ENCODE data around the gene RTCB. TPM values are rescaled to one million over a fixed set of nuclear protein-coding genes. Genes with fewer than 3 reads are reported as not detected.

RTCB gene
- polyA plus RNA-seq, 4 donors = 75.7 to 206 (median 123) TPM

DNA sequence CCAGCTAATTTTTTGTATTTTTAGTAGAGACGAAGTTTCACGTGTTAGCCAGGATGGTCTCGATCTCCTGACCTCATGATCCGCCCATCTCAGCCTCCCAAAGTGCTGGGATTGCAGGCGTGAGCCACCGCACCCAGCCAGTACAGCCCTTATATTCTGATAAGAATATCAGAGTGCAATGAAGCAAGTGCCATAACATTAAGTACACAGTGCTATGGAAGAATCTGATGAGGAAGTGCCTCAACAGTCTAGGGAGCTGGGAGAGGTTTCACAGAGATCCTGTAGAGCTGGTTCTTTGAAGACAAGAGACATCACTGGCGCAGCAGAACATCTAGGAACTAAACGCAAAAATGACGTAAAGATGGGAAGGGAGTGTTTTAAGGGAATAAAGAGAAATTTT is 2.1 kb downstream of the RTCB start:
- peaks cover 4 to 20% (median 12%) of the 10 kb centered on the region in 3 donors for H3K36me3 ChIP-seq (ENCODE audit: control insufficient read depth in 3 of 3, insufficient read depth in 2 of 3, low read depth in 1 of 3, low read length in 3 of 3)
- FAIRE-seq (no peak), DNase-seq (peak; percentile 27 to 91)
- 29 to 75% (median 55%) methylated on average over 9 of the region's 9 CpGs for WGBS, 3 donors
- no peaks in the 10 kb centered on the region for H3K27me3 ChIP-seq (ENCODE audit: control insufficient read depth in 3 of 3, insufficient read depth in 3 of 3, low read length in 3 of 3)
- peaks cover 4 to 21% (median 16%) of the 10 kb centered on the region in 3 donors for H3K4me1 ChIP-seq (ENCODE audit: control insufficient read depth in 3 of 3, insufficient read depth in 2 of 3, low read depth in 1 of 3, low read length in 2 of 3)
- H3K9me3 ChIP-seq (ENCODE audit: control insufficient read depth in 2 of 2, insufficient read depth in 1 of 2, low read depth in 1 of 2, low read length in 1 of 2) = no peaks in the 10 kb centered on the region
- no peak overlapping the region for H3K4me3 ChIP-seq (ENCODE audit: low read depth in 1 of 3, low read length in 3 of 3)
- peak overlapping the region in 2 of 3 donors; percentile 8 to 65 for H3K27ac ChIP-seq (ENCODE audit: low read depth in 1 of 3, low read length in 2 of 3)

- no peak for FAIRE-seq
These were observed 4.1 kb downstream of the RTCB start for GRCh38 chr22:32407936-32408335.

GRCh38 chr22:32407312-32407711 is 4.7 kb downstream of the RTCB start:
- Histone ChIP-seq H3K27ac (ENCODE audit: low read depth in 1 of 3, low read length in 2 of 3) (no peak overlapping the region), H3K36me3 (ENCODE audit: control insufficient read depth in 3 of 3, insufficient read depth in 2 of 3, low read depth in 1 of 3, low read length in 3 of 3) (peaks cover 5 to 30% (median 26%) of the 10 kb centered on the region in 3 donors), H3K4me3 (ENCODE audit: low read depth in 1 of 3, low read length in 3 of 3) (no peak overlapping the region), H3K4me1 (ENCODE audit: control insufficient read depth in 3 of 3, insufficient read depth in 2 of 3, low read depth in 1 of 3, low read length in 2 of 3) (peaks cover 4 to 21% (median 16%) of the 10 kb centered on the region in 3 donors), H3K9me3 (ENCODE audit: control insufficient read depth in 2 of 2, insufficient read depth in 1 of 2, low read depth in 1 of 2, low read length in 1 of 2) (no peaks in the 10 kb centered on the region), H3K27me3 (ENCODE audit: control insufficient read depth in 3 of 3, insufficient read depth in 3 of 3, low read length in 3 of 3) (no peaks in the 10 kb centered on the region)
- no peak for DNase-seq
- WGBS, 3 donors = 72 to 91% (median 84%) methylated on average over 3 of the region's 3 CpGs
- no peak for FAIRE-seq

More at GRCh38 chr22:32407936-32408335, 4.1 kb downstream of the RTCB start:
- H3K36me3 ChIP-seq (ENCODE audit: control insufficient read depth in 3 of 3, insufficient read depth in 2 of 3, low read depth in 1 of 3, low read length in 3 of 3) = peaks cover 5 to 29% (median 22%) of the 10 kb centered on the region in 3 donors
- H3K9me3 ChIP-seq (ENCODE audit: control insufficient read depth in 2 of 2, insufficient read depth in 1 of 2, low read depth in 1 of 2, low read length in 1 of 2) = no peaks in the 10 kb centered on the region
- H3K27me3 ChIP-seq (ENCODE audit: control insufficient read depth in 3 of 3, insufficient read depth in 3 of 3, low read length in 3 of 3) = no peaks in the 10 kb centered on the region
- H3K4me1 ChIP-seq (ENCODE audit: control insufficient read depth in 3 of 3, insufficient read depth in 2 of 3, low read depth in 1 of 3, low read length in 2 of 3) = peaks cover 4 to 21% (median 16%) of the 10 kb centered on the region in 3 donors
- H3K27ac ChIP-seq (ENCODE audit: low read depth in 1 of 3, low read length in 2 of 3) = peak overlapping the region in 1 of 3 donors; percentile 55
- DNase-seq = peak in 1 of 2 donors; percentile 88
- WGBS, 3 donors = 27 to 51% (median 47%) methylated on average over 2 of the region's 2 CpGs
- H3K4me3 ChIP-seq (ENCODE audit: low read depth in 1 of 3, low read length in 3 of 3) = no peak overlapping the region

GRCh38 chr22:32404021-32404420 is 8.0 kb downstream of the RTCB start:
- Histone ChIP-seq H3K4me1 (ENCODE audit: control insufficient read depth in 3 of 3, insufficient read depth in 2 of 3, low read depth in 1 of 3, low read length in 2 of 3) (peaks cover 3 to 9% (median 4%) of the 10 kb centered on the region in 3 donors), H3K27ac (ENCODE audit: low read depth in 1 of 3, low read length in 2 of 3) (no peak overlapping the region), H3K27me3 (ENCODE audit: control insufficient read depth in 3 of 3, insufficient read depth in 3 of 3, low read length in 3 of 3) (no peaks in the 10 kb centered on the region), H3K9me3 (ENCODE audit: control insufficient read depth in 2 of 2, insufficient read depth in 1 of 2, low read depth in 1 of 2, low read length in 1 of 2) (no peaks in the 10 kb centered on the region), H3K4me3 (ENCODE audit: low read depth in 1 of 3, low read length in 3 of 3) (no peak overlapping the region), H3K36me3 (ENCODE audit: control insufficient read depth in 3 of 3, insufficient read depth in 2 of 3, low read depth in 1 of 3, low read length in 3 of 3) (peaks cover 9 to 41% (median 36%) of the 10 kb centered on the region in 3 donors)
- FAIRE-seq (no peak), DNase-seq (no peak)
- WGBS, 3 donors = 83 to 89% (median 85%) methylated on average over 2 of the region's 2 CpGs

DNA sequence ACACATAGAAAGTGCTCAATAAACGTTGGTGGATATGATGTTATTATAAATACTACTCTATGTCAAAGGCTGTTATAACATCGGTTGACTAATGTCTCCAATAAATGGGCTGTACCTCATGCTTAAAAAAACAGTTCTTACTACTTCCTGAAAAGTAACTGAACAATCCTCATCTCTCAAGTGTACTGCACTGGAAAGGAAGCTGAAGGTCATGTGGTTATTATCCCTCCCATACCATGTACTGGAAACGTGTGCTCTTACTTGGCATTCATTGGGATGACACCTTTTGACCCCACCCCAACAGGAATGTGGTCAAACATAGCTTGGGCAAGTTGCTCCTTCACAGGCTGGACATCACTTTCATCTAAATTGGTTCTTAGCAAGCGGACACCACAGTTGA is 10.6 kb downstream of the RTCB start:
- 66 to 72% (median 70%) methylated on average over 4 of the region's 4 CpGs for WGBS, 3 donors
- H3K9me3 ChIP-seq (ENCODE audit: control insufficient read depth in 2 of 2, insufficient read depth in 1 of 2, low read depth in 1 of 2, low read length in 1 of 2) = no peaks in the 10 kb centered on the region
- no peak overlapping the region for H3K4me3 ChIP-seq (ENCODE audit: low read depth in 1 of 3, low read length in 3 of 3)
- DNase-seq (no peak), FAIRE-seq (no peak)
- H3K27ac ChIP-seq (ENCODE audit: low read depth in 1 of 3, low read length in 2 of 3) = no peak overlapping the region
- H3K27me3 ChIP-seq (ENCODE audit: control insufficient read depth in 3 of 3, insufficient read depth in 3 of 3, low read length in 3 of 3) = no peaks in the 10 kb centered on the region
- H3K4me1 ChIP-seq (ENCODE audit: control insufficient read depth in 3 of 3, insufficient read depth in 2 of 3, low read depth in 1 of 3, low read length in 2 of 3) = no peaks in the 10 kb centered on the region
- peaks cover 5 to 39% (median 34%) of the 10 kb centered on the region in 3 donors for H3K36me3 ChIP-seq (ENCODE audit: control insufficient read depth in 3 of 3, insufficient read depth in 2 of 3, low read depth in 1 of 3, low read length in 3 of 3)

- Histone ChIP-seq H3K9me3 (ENCODE audit: control insufficient read depth in 2 of 2, insufficient read depth in 1 of 2, low read depth in 1 of 2, low read length in 1 of 2) (no peaks in the 10 kb centered on the region), H3K4me1 (ENCODE audit: control insufficient read depth in 3 of 3, insufficient read depth in 2 of 3, low read depth in 1 of 3, low read length in 2 of 3) (no peaks in the 10 kb centered on the region), H3K27ac (ENCODE audit: low read depth in 1 of 3, low read length in 2 of 3) (no peak overlapping the region), H3K27me3 (ENCODE audit: control insufficient read depth in 3 of 3, insufficient read depth in 3 of 3, low read length in 3 of 3) (no peaks in the 10 kb centered on the region), H3K4me3 (ENCODE audit: low read depth in 1 of 3, low read length in 3 of 3) (no peak overlapping the region), H3K36me3 (ENCODE audit: control insufficient read depth in 3 of 3, insufficient read depth in 2 of 3, low read depth in 1 of 3, low read length in 3 of 3) (peaks cover 12 to 50% (median 44%) of the 10 kb centered on the region in 3 donors)
- FAIRE-seq = no peak
- WGBS, 3 donors = 74 to 85% (median 75%) methylated on average over 5 of the region's 5 CpGs
- DNase-seq = peak in 1 of 2 donors; percentile 62
These were observed 15.3 kb downstream of the RTCB start for GRCh38 chr22:32396746-32397145.

- peaks cover 12 to 48% (median 47%) of the 10 kb centered on the region in 3 donors for H3K36me3 ChIP-seq (ENCODE audit: control insufficient read depth in 3 of 3, insufficient read depth in 2 of 3, low read depth in 1 of 3, low read length in 3 of 3)
- no peaks in the 10 kb centered on the region for H3K9me3 ChIP-seq (ENCODE audit: control insufficient read depth in 2 of 2, insufficient read depth in 1 of 2, low read depth in 1 of 2, low read length in 1 of 2)
- H3K27ac ChIP-seq (ENCODE audit: low read depth in 1 of 3, low read length in 2 of 3) = no peak overlapping the region
- FAIRE-seq (no peak), DNase-seq (no peak)
- H3K4me3 ChIP-seq (ENCODE audit: low read depth in 1 of 3, low read length in 3 of 3) = no peak overlapping the region
- no peaks in the 10 kb centered on the region for H3K27me3 ChIP-seq (ENCODE audit: control insufficient read depth in 3 of 3, insufficient read depth in 3 of 3, low read length in 3 of 3)
- no peaks in the 10 kb centered on the region for H3K4me1 ChIP-seq (ENCODE audit: control insufficient read depth in 3 of 3, insufficient read depth in 2 of 3, low read depth in 1 of 3, low read length in 2 of 3)
- 88 to 99% (median 88%) methylated on average over 1 of the region's 1 CpG for WGBS, 3 donors
These were observed 15.8 kb downstream of the RTCB start for GRCh38 chr22:32396255-32396654.

DNA sequence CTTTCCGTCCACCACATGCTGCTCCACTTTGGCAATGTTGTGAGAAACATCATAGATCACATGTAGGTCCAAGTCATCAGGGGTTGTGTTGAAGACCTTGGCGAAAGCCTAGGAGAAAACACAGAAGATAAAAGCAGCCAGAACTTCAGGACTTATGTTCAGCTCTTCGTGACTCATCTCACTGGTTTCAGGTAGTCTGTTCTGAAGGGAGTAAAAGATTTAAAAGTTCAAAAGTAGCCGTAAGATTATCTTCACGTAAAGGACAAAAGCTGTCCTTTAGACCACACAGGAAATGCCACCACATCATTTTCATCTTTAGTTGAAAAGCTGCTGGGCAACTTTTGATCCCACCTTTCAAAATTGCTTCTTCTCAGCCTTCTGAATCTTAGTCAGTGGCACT is 16.9 kb downstream of the RTCB start:
- no peak overlapping the region for H3K4me3 ChIP-seq (ENCODE audit: low read depth in 1 of 3, low read length in 3 of 3)
- no peaks in the 10 kb centered on the region for H3K4me1 ChIP-seq (ENCODE audit: control insufficient read depth in 3 of 3, insufficient read depth in 2 of 3, low read depth in 1 of 3, low read length in 2 of 3)
- H3K27ac ChIP-seq (ENCODE audit: low read depth in 1 of 3, low read length in 2 of 3) = no peak overlapping the region
- FAIRE-seq = no peak
- no peaks in the 10 kb centered on the region for H3K27me3 ChIP-seq (ENCODE audit: control insufficient read depth in 3 of 3, insufficient read depth in 3 of 3, low read length in 3 of 3)
- H3K36me3 ChIP-seq (ENCODE audit: control insufficient read depth in 3 of 3, insufficient read depth in 2 of 3, low read depth in 1 of 3, low read length in 3 of 3) = peaks cover 9 to 47% (median 44%) of the 10 kb centered on the region in 3 donors
- DNase-seq = no peak
- WGBS, 3 donors = 80 to 88% (median 87%) methylated on average over 5 of the region's 5 CpGs
- H3K9me3 ChIP-seq (ENCODE audit: control insufficient read depth in 2 of 2, insufficient read depth in 1 of 2, low read depth in 1 of 2, low read length in 1 of 2) = no peaks in the 10 kb centered on the region

DNA sequence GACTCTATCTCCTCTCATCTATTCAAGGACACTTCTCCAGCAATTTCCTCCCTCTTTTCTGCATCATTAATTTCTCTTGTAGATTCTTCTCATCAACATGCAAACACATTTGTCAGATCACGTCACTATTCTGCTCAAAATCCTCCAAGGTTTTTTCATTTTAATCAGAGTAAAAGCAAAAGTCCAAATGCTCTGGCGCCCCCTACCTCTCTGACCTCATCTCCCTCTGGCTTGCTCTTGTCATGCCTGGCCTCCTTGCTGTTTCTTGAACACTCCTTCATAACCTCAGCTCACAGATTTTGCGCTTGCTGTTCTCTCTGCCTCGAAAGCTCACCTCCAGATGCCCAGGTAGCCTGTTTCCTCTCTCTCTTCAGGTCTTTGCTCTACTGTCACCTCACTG is 22.4 kb downstream of the RTCB start:
- Histone ChIP-seq H3K9me3 (ENCODE audit: control insufficient read depth in 2 of 2, insufficient read depth in 1 of 2, low read depth in 1 of 2, low read length in 1 of 2) (no peaks in the 10 kb centered on the region), H3K4me3 (ENCODE audit: low read depth in 1 of 3, low read length in 3 of 3) (no peak overlapping the region), H3K36me3 (ENCODE audit: control insufficient read depth in 3 of 3, insufficient read depth in 2 of 3, low read depth in 1 of 3, low read length in 3 of 3) (peaks cover 33 to 52% (median 34%) of the 10 kb centered on the region in 3 donors), H3K4me1 (ENCODE audit: control insufficient read depth in 3 of 3, insufficient read depth in 2 of 3, low read depth in 1 of 3, low read length in 2 of 3) (no peaks in the 10 kb centered on the region), H3K27me3 (ENCODE audit: control insufficient read depth in 3 of 3, insufficient read depth in 3 of 3, low read length in 3 of 3) (no peaks in the 10 kb centered on the region), H3K27ac (ENCODE audit: low read depth in 1 of 3, low read length in 2 of 3) (no peak overlapping the region)
- DNase-seq (peak in 1 of 2 donors; percentile 22), FAIRE-seq (no peak)
- WGBS, 3 donors = 70 to 82% (median 71%) methylated on average over 4 of the region's 4 CpGs
